Panc1 (cell line): ENCODE results near the gene SPINDOC. TPM values are rescaled to one million over a fixed set of nuclear protein-coding genes. Genes with fewer than 3 reads are reported as not detected.
"Not testable (repeated sequence)": the region's sequence is repeated elsewhere in the genome, so short reads cannot be mapped to it uniquely, and the experiment has no call there.

ENCODE experiments used
- ATAC-seq: fragments of 200-7000 bp; cut with Tn5 transposase; 2 replicates; pipeline ENCODE4 v1.9.1; 2020; ENCODE audit warnings: mild to moderate bottlenecking, moderate library complexity
- BruUV-seq: library from RNA; stranded (reverse); fragments of 400-500 nt; replicated peaks from 2 replicates; lab custom pipeline; 2021; lab: Mats Ljungman, UMichigan
- CTCF ChIA-PET: fragments of 300-600 bp; sonication (Branson Sonifier 250); formaldehyde crosslinking; loops from one replicate; lab custom pipeline; 2022; ENCODE audit warnings: antibody characterized with exemption; lab: Charles Lee
- POLR2A ChIA-PET: fragments of 300-600 bp; sonication (Branson Sonifier 250); formaldehyde crosslinking; loops from one replicate; lab custom pipeline; 2022; ENCODE audit warnings: antibody characterized with exemption; lab: Charles Lee
- DNase-seq: peaks from one replicate; pipeline ENCODE4 v3.0.0-alpha.2; 2010; ENCODE audit warnings: low read depth, low spot score
- H3K27ac ChIP-seq: 2 replicates; pipeline ENCODE4 v1.5.1; 2011; ENCODE audit warnings: mild to moderate bottlenecking, low read length, inconsistent platforms
- H3K27me3 ChIP-seq: fragments of 200-500 bp; sonication (Bioruptor generic); 2 replicates; pipeline ENCODE4 v1.6.0; 2014; ENCODE audit warnings: low read length, inconsistent platforms; ENCODE audit not compliant: control insufficient read depth, insufficient read depth
- H3K36me3 ChIP-seq: fragments of 200-500 bp; sonication (Bioruptor generic); 2 replicates; pipeline ENCODE4 v1.5.1; 2014; ENCODE audit warnings: inconsistent platforms, mild to moderate bottlenecking, low read length, moderate library complexity; ENCODE audit not compliant: control insufficient read depth, insufficient read depth
- H3K4me1 ChIP-seq: 2 replicates; pipeline ENCODE4 v1.5.1; 2011; ENCODE audit warnings: inconsistent platforms, mild to moderate bottlenecking, low read length, moderate library complexity; ENCODE audit not compliant: control insufficient read depth, insufficient read depth
- H3K4me3 ChIP-seq, 2 experiments: 2 replicates each; pipeline ENCODE4 v1.5.1; 2011 to 2012; ENCODE audit warnings: low read depth in 2 of 2, low read length in 2 of 2, mild to moderate bottlenecking in 2 of 2, inconsistent platforms in 1 of 2, moderate library complexity in 1 of 2
- H3K9me3 ChIP-seq: fragments of 200-500 bp; sonication (Bioruptor generic); 2 replicates; pipeline ENCODE4 v1.5.1; 2014; ENCODE audit warnings: low read depth, mild to moderate bottlenecking, inconsistent platforms, low read length, moderate library complexity; ENCODE audit not compliant: control insufficient read depth, insufficient read depth
- CTCF ChIP-seq: fragments of 450-650 bp; IDR thresholded peaks from 2 replicates; pipeline ENCODE4 v1.5.1; 2017; ENCODE audit warnings: mild to moderate bottlenecking
- POLR2AphosphoS5 ChIP-seq: IDR thresholded peaks from 2 replicates; pipeline ENCODE4 v1.6.1; 2012; ENCODE audit warnings: mild to moderate bottlenecking, low read depth, low read length, moderate library complexity
- REST ChIP-seq, 2 experiments: IDR thresholded peaks; 2 replicates each; pipeline ENCODE4 v1.6.1; 2011 to 2012; ENCODE audit warnings: low read depth in 2 of 2, control low read depth in 1 of 2, low read length in 1 of 2, mild to moderate bottlenecking in 1 of 2, moderate library complexity in 1 of 2; ENCODE audit not compliant: insufficient read depth in 1 of 2
- SIN3A ChIP-seq: IDR thresholded peaks from 2 replicates; pipeline ENCODE4 v1.6.1; 2012; ENCODE audit warnings: low read depth, mild to moderate bottlenecking, low read length, moderate library complexity, borderline replicate concordance; ENCODE audit not compliant: insufficient read depth
- TCF7L2 ChIP-seq: IDR thresholded peaks from 2 replicates; pipeline ENCODE4 v1.6.1; 2011; ENCODE audit warnings: mild to moderate bottlenecking, low read depth, low read length, inconsistent platforms
- in situ Hi-C: cut with HindIII; loops from 2 replicates; pipeline ENCODE4 v1.10.0; 2016; ENCODE audit warnings: low sequenced_read_pairs, low pct_unique_long_range_greater_than_20kb
- intact Hi-C: fragments of 100-400 bp; cut with micrococcal nuclease; formaldehyde crosslinking; loops from one replicate; pipeline ENCODE4 v1.10.0; 2022; ENCODE audit not compliant: unreplicated experiment
- total RNA-seq: library from RNA; stranded (reverse); gene quantifications from one replicate; pipeline ENCODE4 v1.2.1, GENCODE V29; 2021; ENCODE audit not compliant: unreplicated experiment

Gene SPINDOC
- total RNA-seq, 1 experiment from 2014 or later = 59.1 TPM

GRCh38 chr11:63804259-63804658 lies 9.0 kb upstream of the SPINDOC start:
- ChIA-PET POLR2A (no interaction called here), CTCF (no interaction called here)
- ATAC-seq (no peak), DNase-seq (no peak)
- Histone ChIP-seq H3K27me3 (no peaks in the 10 kb centered on the region), H3K9me3 (no peaks in the 10 kb centered on the region), H3K4me3 (no peak overlapping the region), H3K36me3 (no peaks in the 10 kb centered on the region), H3K4me1 (peaks cover 19% of the 10 kb centered on the region), H3K27ac (no peak overlapping the region)
- no TSS peak for BruUV-seq
- in situ Hi-C loops = no loop called here
- no peak for TF ChIP-seq TCF7L2
- no peak for TF ChIP-seq SIN3A
- TF ChIP-seq CTCF = no peak
- TF ChIP-seq POLR2AphosphoS5 = no peak
- no peak for TF ChIP-seq REST (IDR thresholded peaks at IDR 0.05; ENCODE audit: insufficient read depth in 1 of 2, low read depth in 2 of 2, low read length in 1 of 2)
- intact Hi-C loops = no loop called here

GRCh38 chr11:63805844-63806415 lies 7.3 kb upstream of the SPINDOC start:
- ATAC-seq (no peak), DNase-seq (no peak)
- TF ChIP-seq SIN3A (no peak), REST (IDR thresholded peaks at IDR 0.05; ENCODE audit: insufficient read depth in 1 of 2, low read depth in 2 of 2, low read length in 1 of 2) (no peak), CTCF (no peak), POLR2AphosphoS5 (no peak), TCF7L2 (no peak)
- H3K27ac ChIP-seq = no peak overlapping the region
- H3K9me3 ChIP-seq = no peaks in the 10 kb centered on the region
- H3K36me3 ChIP-seq = no peaks in the 10 kb centered on the region
- H3K4me1 ChIP-seq = peaks cover 19% of the 10 kb centered on the region
- no peak overlapping the region for H3K4me3 ChIP-seq
- H3K27me3 ChIP-seq = no peaks in the 10 kb centered on the region
- BruUV-seq = no TSS peak
- POLR2A ChIA-PET = interaction anchor here (0.6 kb wide), 1 partner anchor 184 kb away, joined by 3 read pairs; no protein-coding TSS in a partner anchor
- in situ Hi-C loops (no loop called here), intact Hi-C loops (no loop called here)
- CTCF ChIA-PET = no interaction called here

- H3K27me3 ChIP-seq, intact Hi-C loops, H3K36me3 ChIP-seq, H3K27ac ChIP-seq, POLR2A ChIA-PET, CTCF ChIA-PET, in situ Hi-C loops, DNase-seq, ATAC-seq, H3K4me3 ChIP-seq, BruUV-seq, H3K9me3 ChIP-seq: not testable (repeated sequence)
- H3K4me1 ChIP-seq = peaks cover 15% of the 10 kb centered on the region
Observed at GRCh38 chr11:63810383-63810782, 2.9 kb upstream of the SPINDOC start.
